Activated CD8-positive, alpha-beta T cell treated with anti-CD3 and anti-CD28 coated beads, Interleukin-2, amount 10 ng/mL, durations not matched to agents 7 days and 5 days (primary cell): ENCODE results near the gene TRAF7. TPM values are rescaled to one million over a fixed set of nuclear protein-coding genes. Genes with fewer than 3 reads are reported as not detected.
A peak's percentile ranks its signal among the peaks of the same experiment; 100 is the strongest.
"Not testable (repeated sequence)": the region's sequence is repeated elsewhere in the genome, so short reads cannot be mapped to it uniquely, and the experiment has no call there.

Experiments
- ATAC-seq: fragments of 150-1000 bp; cut with Tn5 transposase; one replicate; pipeline ENCODE4 v1.10.0; 2021; ENCODE audit warnings: moderate library complexity
- CTCF ChIA-PET: fragments of 350-600 bp; sonication (Branson Sonifier 250); formaldehyde crosslinking; loops from one replicate; lab custom pipeline; 2021; ENCODE audit warnings: antibody characterized with exemption; lab: Charles Lee
- POLR2A ChIA-PET: fragments of 350-600 bp; sonication (Branson Sonifier 250); formaldehyde crosslinking; loops from one replicate; lab custom pipeline; 2021; ENCODE audit warnings: antibody characterized with exemption; lab: Charles Lee
- DNase-seq: peaks from one replicate; pipeline ENCODE4 v3.0.0-alpha.2; 2020
- H3K27ac Mint-ChIP-seq: one replicate; pipeline ENCODE4 v1.8.0; 2021; ENCODE audit warnings: mild to moderate bottlenecking, mixed read lengths
- H3K27me3 Mint-ChIP-seq: one replicate; pipeline ENCODE4 v1.8.0; 2021; ENCODE audit warnings: low read depth, mixed read lengths
- H3K36me3 Mint-ChIP-seq: one replicate; pipeline ENCODE4 v1.8.0; 2021; ENCODE audit warnings: low read depth, mixed read lengths
- H3K4me1 Mint-ChIP-seq: one replicate; pipeline ENCODE4 v1.8.0; 2021; ENCODE audit warnings: low read depth, mixed read lengths
- H3K4me3 Mint-ChIP-seq: one replicate; pipeline ENCODE4 v1.8.0; 2021; ENCODE audit warnings: mild to moderate bottlenecking, mixed read lengths
- H3K9me3 Mint-ChIP-seq: one replicate; pipeline ENCODE4 v1.8.0; 2022; ENCODE audit warnings: mixed read lengths; ENCODE audit not compliant: insufficient read depth
- total RNA-seq, 2 experiments: library from RNA; stranded (reverse); gene quantifications; one replicate each; pipeline ENCODE4 v1.2.3, GENCODE V29; 2021

Gene TRAF7
- total RNA-seq, 2 experiments from 2014 or later, result 56.8 to 59.5 TPM

GRCh38 chr16:2123706-2124376 lies 31.7 kb upstream of the TRAF7 start:
- H3K36me3 Mint-ChIP-seq, H3K4me1 Mint-ChIP-seq, CTCF ChIA-PET, H3K27me3 Mint-ChIP-seq, ATAC-seq, H3K27ac Mint-ChIP-seq, POLR2A ChIA-PET, H3K4me3 Mint-ChIP-seq, H3K9me3 Mint-ChIP-seq, DNase-seq: not testable (repeated sequence)

GRCh38 chr16:2124377-2124693 lies 31.2 kb upstream of the TRAF7 start:
- H3K27me3 Mint-ChIP-seq, H3K36me3 Mint-ChIP-seq, DNase-seq, POLR2A ChIA-PET, H3K4me3 Mint-ChIP-seq, H3K27ac Mint-ChIP-seq, CTCF ChIA-PET, ATAC-seq, H3K4me1 Mint-ChIP-seq, H3K9me3 Mint-ChIP-seq: not testable (repeated sequence)

DNA sequence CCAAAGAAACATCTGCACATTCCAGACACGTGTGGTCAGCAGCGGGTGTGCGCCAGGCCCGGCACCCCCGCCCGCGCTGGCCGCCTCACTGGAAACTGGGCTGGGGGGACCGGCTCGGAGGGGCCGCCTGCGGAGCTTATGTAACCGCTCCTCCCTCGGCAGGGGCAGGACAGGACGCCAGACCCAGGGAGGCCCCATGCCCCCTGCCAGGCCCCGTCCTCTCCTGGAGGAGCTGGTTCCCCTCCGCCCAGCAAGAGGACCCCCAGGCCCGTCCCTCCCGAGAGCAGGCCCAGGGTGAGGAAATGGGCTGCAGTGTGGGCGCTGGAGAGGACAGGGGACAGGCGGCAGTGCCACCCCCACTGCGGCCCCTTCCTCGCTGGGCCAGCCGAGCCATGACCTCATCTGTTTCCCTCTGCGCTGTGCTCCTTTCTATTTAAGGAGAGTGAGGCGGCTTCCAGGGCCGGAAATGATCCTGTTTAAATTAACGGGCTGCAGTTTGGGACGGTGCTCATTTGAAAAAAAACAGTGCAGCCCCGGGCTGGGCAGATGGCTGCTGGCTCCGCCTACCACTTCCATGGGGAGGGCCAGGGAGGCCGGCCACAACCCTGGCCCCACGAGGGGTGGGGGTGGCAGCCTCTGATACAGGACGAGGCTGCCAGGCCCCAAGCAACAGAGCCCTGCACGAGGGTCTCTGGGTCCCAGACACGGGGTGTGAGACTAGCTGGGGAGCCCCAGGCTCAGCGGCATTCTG lies 30.7 kb upstream of the TRAF7 start:
- H3K9me3 Mint-ChIP-seq, H3K4me3 Mint-ChIP-seq, H3K4me1 Mint-ChIP-seq, POLR2A ChIA-PET, CTCF ChIA-PET, H3K27me3 Mint-ChIP-seq, H3K27ac Mint-ChIP-seq, ATAC-seq, H3K36me3 Mint-ChIP-seq, DNase-seq: not testable (repeated sequence)

- POLR2A ChIA-PET, H3K36me3 Mint-ChIP-seq, H3K4me1 Mint-ChIP-seq, H3K27ac Mint-ChIP-seq, H3K4me3 Mint-ChIP-seq, H3K9me3 Mint-ChIP-seq, H3K27me3 Mint-ChIP-seq, CTCF ChIA-PET, DNase-seq, ATAC-seq: not testable (repeated sequence)
These were observed 30.0 kb upstream of the TRAF7 start for GRCh38 chr16:2125609-2126008.

- H3K27me3 Mint-ChIP-seq, H3K27ac Mint-ChIP-seq, H3K4me3 Mint-ChIP-seq, H3K9me3 Mint-ChIP-seq, POLR2A ChIA-PET, DNase-seq, H3K4me1 Mint-ChIP-seq, ATAC-seq, H3K36me3 Mint-ChIP-seq: not testable (repeated sequence)
- CTCF ChIA-PET, result interaction anchor here (1.0 kb wide), 1 partner anchor 14 kb away, joined by 3 read pairs; no protein-coding TSS in a partner anchor
These were observed 29.3 kb upstream of the TRAF7 start for GRCh38 chr16:2126161-2126743.

DNA sequence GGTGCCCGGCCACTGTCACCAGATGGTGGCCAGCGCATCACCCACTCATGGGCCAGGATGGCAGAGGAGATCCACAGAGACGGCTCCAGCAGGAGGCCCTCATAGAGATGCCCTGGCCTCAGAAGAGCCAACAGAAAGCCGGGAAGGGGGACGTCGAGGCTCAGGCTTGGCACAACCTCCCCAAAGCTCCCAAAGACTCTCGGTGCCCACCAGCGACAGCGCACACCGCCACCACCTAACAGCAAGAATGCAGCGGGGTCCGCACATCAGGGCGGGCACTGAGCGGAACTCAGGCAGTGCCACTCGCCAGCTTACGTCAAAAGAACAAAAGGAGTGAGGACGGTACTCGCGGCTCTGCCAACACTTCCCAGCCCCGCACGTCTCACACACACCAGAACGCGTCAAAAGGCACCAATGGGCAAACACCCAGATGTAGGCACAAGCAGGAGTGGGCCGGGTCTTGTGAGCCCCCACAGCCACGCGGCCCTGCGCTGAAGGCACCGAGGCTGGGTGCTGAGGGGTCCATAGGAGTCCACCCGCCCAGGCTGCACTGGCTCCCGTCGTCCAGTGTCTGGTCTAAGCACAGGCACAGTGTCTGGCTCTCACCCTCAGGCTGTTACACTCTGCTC lies 28.5 kb upstream of the TRAF7 start:
- H3K9me3 Mint-ChIP-seq, H3K27me3 Mint-ChIP-seq, POLR2A ChIA-PET, H3K4me1 Mint-ChIP-seq, H3K36me3 Mint-ChIP-seq, H3K27ac Mint-ChIP-seq, H3K4me3 Mint-ChIP-seq, DNase-seq, ATAC-seq: not testable (repeated sequence)
- CTCF ChIA-PET, result interaction anchor here (1.0 kb wide), 1 partner anchor 14 kb away, joined by 3 read pairs; no protein-coding TSS in a partner anchor

- peak; percentile 19 for ATAC-seq
- POLR2A ChIA-PET, CTCF ChIA-PET, H3K9me3 Mint-ChIP-seq, H3K27me3 Mint-ChIP-seq, H3K4me1 Mint-ChIP-seq, H3K27ac Mint-ChIP-seq, H3K4me3 Mint-ChIP-seq, H3K36me3 Mint-ChIP-seq, DNase-seq: not testable (repeated sequence)
These were observed 27.8 kb upstream of the TRAF7 start for GRCh38 chr16:2127630-2128280.

DNA sequence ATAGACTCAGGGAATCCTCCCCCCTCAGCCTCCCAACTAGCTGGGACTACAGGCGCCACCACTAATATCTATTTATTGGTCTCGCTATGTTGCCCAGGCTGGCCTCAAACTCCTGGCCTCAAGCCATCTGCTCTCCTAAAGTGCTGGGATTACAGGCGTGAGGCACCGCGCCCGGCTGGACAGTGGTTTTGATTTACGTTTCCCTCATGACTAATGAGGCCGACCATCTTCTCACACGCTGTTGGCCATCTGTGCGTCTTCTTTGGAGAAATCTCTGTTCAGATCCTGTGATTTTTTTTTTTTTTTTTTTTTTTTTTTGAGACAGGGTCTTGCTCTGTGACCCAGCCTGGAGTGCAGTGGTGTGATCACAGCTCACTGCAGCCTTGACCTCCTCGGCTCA lies 26.3 kb upstream of the TRAF7 start:
- POLR2A ChIA-PET, H3K4me1 Mint-ChIP-seq, H3K36me3 Mint-ChIP-seq, H3K27me3 Mint-ChIP-seq, H3K9me3 Mint-ChIP-seq, H3K4me3 Mint-ChIP-seq, CTCF ChIA-PET, H3K27ac Mint-ChIP-seq, ATAC-seq, DNase-seq: not testable (repeated sequence)

GRCh38 chr16:2129890-2130447 lies 25.6 kb upstream of the TRAF7 start:
- CTCF ChIA-PET, H3K4me1 Mint-ChIP-seq, H3K9me3 Mint-ChIP-seq, ATAC-seq, H3K27me3 Mint-ChIP-seq, POLR2A ChIA-PET, H3K36me3 Mint-ChIP-seq, H3K4me3 Mint-ChIP-seq, DNase-seq: not testable (repeated sequence)
- peak overlapping the region; percentile 20 for H3K27ac Mint-ChIP-seq

DNA sequence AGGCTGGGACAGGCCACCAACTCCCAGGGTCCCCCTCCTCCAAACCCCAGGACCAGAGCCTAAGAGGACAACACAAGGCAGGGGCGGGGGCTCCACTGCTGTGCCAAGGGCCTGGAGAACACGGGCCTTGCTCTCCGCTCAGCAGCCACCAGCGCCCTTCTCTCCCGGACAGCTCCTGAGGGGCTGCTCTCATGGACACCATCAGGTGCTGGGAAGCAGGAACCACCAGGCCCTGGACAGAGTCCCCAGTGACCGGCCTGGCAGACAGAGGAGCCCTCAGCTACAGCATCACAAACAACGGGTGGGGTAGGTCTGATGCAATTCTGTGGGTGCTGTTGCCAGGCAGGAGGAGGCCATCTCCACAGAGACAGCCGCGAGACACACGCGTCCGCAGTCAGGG lies 21.8 kb upstream of the TRAF7 start:
- H3K27ac Mint-ChIP-seq, CTCF ChIA-PET, H3K27me3 Mint-ChIP-seq, H3K36me3 Mint-ChIP-seq, H3K9me3 Mint-ChIP-seq, H3K4me1 Mint-ChIP-seq, ATAC-seq, DNase-seq, H3K4me3 Mint-ChIP-seq, POLR2A ChIA-PET: not testable (repeated sequence)

DNA sequence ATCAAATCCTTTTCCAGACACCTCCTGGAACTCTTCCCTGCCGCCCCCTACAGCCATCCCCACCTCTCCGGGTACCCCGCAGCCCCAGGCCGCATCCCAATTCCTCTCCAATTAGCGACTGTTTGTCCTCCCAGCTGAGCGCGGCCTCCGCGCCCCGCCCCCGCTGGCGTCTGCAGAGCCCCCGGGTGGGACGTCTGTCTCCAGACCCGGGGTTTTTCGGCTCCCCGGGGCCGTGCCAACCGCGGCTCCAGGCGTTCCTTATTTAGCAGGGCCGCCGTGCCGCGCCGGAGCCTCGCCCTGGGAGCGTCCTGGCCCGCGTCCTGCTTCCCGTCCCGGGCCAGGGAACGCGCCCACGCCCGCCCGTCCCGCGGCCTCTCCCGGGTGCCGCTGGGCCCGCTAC lies 20.5 kb upstream of the TRAF7 start:
- DNase-seq, H3K36me3 Mint-ChIP-seq, ATAC-seq, H3K4me1 Mint-ChIP-seq, H3K9me3 Mint-ChIP-seq, CTCF ChIA-PET, H3K27me3 Mint-ChIP-seq, POLR2A ChIA-PET: not testable (repeated sequence)
- Mint-ChIP-seq H3K27ac (peak overlapping the region; percentile 66), H3K4me3 (peak overlapping the region; percentile 80)
